ENCODE results near the gene VSTM2B.
A peak's percentile ranks its signal among the peaks of the same experiment; 100 is the strongest.

VSTM2B gene

GRCh38 chr19:29590278-29590677 lies 64.5 kb downstream of the VSTM2B start:
- WGBS, 2 experiments, result 48 to 53% methylated on average over 5 of the region's 5 CpGs
- Histone ChIP-seq H3K4me1 (ENCODE audit: control insufficient read depth, insufficient read depth, low read length) (no peaks in the 10 kb centered on the region), H3K27me3 (ENCODE audit: control insufficient read depth, insufficient read depth, low read length, poor library complexity, severe bottlenecking) (peaks cover 8% of the 10 kb centered on the region), H3K9me3 (ENCODE audit: control insufficient read depth, low read length) (no peaks in the 10 kb centered on the region), H3K36me3 (ENCODE audit: control insufficient read depth, insufficient read depth, low read length) (no peaks in the 10 kb centered on the region), H3K27ac (ENCODE audit: insufficient read depth, low read depth, low read length, poor library complexity, severe bottlenecking) (no peak overlapping the region), H3K4me3 (ENCODE audit: insufficient read depth, low read depth, low read length) (no peak overlapping the region)

GRCh38 chr19:29591670-29592069 lies 65.9 kb downstream of the VSTM2B start:
- no peaks in the 10 kb centered on the region for H3K36me3 ChIP-seq (ENCODE audit: control insufficient read depth, insufficient read depth, low read length)
- H3K9me3 ChIP-seq (ENCODE audit: control insufficient read depth, low read length), result no peaks in the 10 kb centered on the region
- WGBS, 2 experiments, result 85 to 93% methylated on average over 3 of the region's 3 CpGs
- no peak overlapping the region for H3K27ac ChIP-seq (ENCODE audit: insufficient read depth, low read depth, low read length, poor library complexity, severe bottlenecking)
- H3K4me1 ChIP-seq (ENCODE audit: control insufficient read depth, insufficient read depth, low read length), result peaks cover 10% of the 10 kb centered on the region
- no peak overlapping the region for H3K4me3 ChIP-seq (ENCODE audit: insufficient read depth, low read depth, low read length)
- H3K27me3 ChIP-seq (ENCODE audit: control insufficient read depth, insufficient read depth, low read length, poor library complexity, severe bottlenecking), result peaks cover 8% of the 10 kb centered on the region

GRCh38 chr19:29593869-29594268 lies 68.1 kb downstream of the VSTM2B start:
- WGBS, 2 experiments, result 87 to 91% methylated on average over 6 of the region's 6 CpGs
- Histone ChIP-seq H3K27ac (ENCODE audit: insufficient read depth, low read depth, low read length, poor library complexity, severe bottlenecking) (no peak overlapping the region), H3K9me3 (ENCODE audit: control insufficient read depth, low read length) (no peaks in the 10 kb centered on the region), H3K27me3 (ENCODE audit: control insufficient read depth, insufficient read depth, low read length, poor library complexity, severe bottlenecking) (peaks cover 3% of the 10 kb centered on the region), H3K4me3 (ENCODE audit: insufficient read depth, low read depth, low read length) (no peak overlapping the region), H3K36me3 (ENCODE audit: control insufficient read depth, insufficient read depth, low read length) (no peaks in the 10 kb centered on the region), H3K4me1 (ENCODE audit: control insufficient read depth, insufficient read depth, low read length) (peaks cover 12% of the 10 kb centered on the region)

GRCh38 chr19:29596080-29596727 lies 70.4 kb downstream of the VSTM2B start:
- no peaks in the 10 kb centered on the region for H3K36me3 ChIP-seq (ENCODE audit: control insufficient read depth, insufficient read depth, low read length)
- H3K9me3 ChIP-seq (ENCODE audit: control insufficient read depth, low read length), result no peaks in the 10 kb centered on the region
- H3K4me3 ChIP-seq (ENCODE audit: insufficient read depth, low read depth, low read length), result no peak overlapping the region
- H3K4me1 ChIP-seq (ENCODE audit: control insufficient read depth, insufficient read depth, low read length), result peaks cover 12% of the 10 kb centered on the region
- H3K27me3 ChIP-seq (ENCODE audit: control insufficient read depth, insufficient read depth, low read length, poor library complexity, severe bottlenecking), result peaks cover 3% of the 10 kb centered on the region
- H3K27ac ChIP-seq (ENCODE audit: insufficient read depth, low read depth, low read length, poor library complexity, severe bottlenecking), result no peak overlapping the region
- 13 to 19% methylated on average over 10 of the region's 10 CpGs for WGBS, 2 experiments

- no peaks in the 10 kb centered on the region for H3K36me3 ChIP-seq (ENCODE audit: control insufficient read depth, insufficient read depth, low read length)
- 52 to 55% methylated on average over 9 of the region's 9 CpGs for WGBS, 2 experiments
- no peaks in the 10 kb centered on the region for H3K9me3 ChIP-seq (ENCODE audit: control insufficient read depth, low read length)
- peaks cover 12% of the 10 kb centered on the region for H3K4me1 ChIP-seq (ENCODE audit: control insufficient read depth, insufficient read depth, low read length)
- no peak overlapping the region for H3K27ac ChIP-seq (ENCODE audit: insufficient read depth, low read depth, low read length, poor library complexity, severe bottlenecking)
- peaks cover 3% of the 10 kb centered on the region for H3K27me3 ChIP-seq (ENCODE audit: control insufficient read depth, insufficient read depth, low read length, poor library complexity, severe bottlenecking)
- no peak overlapping the region for H3K4me3 ChIP-seq (ENCODE audit: insufficient read depth, low read depth, low read length)
Measured at GRCh38 chr19:29596885-29597525, 71.2 kb downstream of the VSTM2B start.

- Histone ChIP-seq H3K36me3 (ENCODE audit: control insufficient read depth, insufficient read depth, low read length) (no peaks in the 10 kb centered on the region), H3K27me3 (ENCODE audit: control insufficient read depth, insufficient read depth, low read length, poor library complexity, severe bottlenecking) (peaks cover 3% of the 10 kb centered on the region), H3K27ac (ENCODE audit: insufficient read depth, low read depth, low read length, poor library complexity, severe bottlenecking) (no peak overlapping the region), H3K9me3 (ENCODE audit: control insufficient read depth, low read length) (no peaks in the 10 kb centered on the region), H3K4me1 (ENCODE audit: control insufficient read depth, insufficient read depth, low read length) (peaks cover 12% of the 10 kb centered on the region), H3K4me3 (ENCODE audit: insufficient read depth, low read depth, low read length) (no peak overlapping the region)
- WGBS, 2 experiments, result 86 to 88% methylated on average over 7 of the region's 7 CpGs
Measured at GRCh38 chr19:29598036-29598435, 72.2 kb downstream of the VSTM2B start.

DNA sequence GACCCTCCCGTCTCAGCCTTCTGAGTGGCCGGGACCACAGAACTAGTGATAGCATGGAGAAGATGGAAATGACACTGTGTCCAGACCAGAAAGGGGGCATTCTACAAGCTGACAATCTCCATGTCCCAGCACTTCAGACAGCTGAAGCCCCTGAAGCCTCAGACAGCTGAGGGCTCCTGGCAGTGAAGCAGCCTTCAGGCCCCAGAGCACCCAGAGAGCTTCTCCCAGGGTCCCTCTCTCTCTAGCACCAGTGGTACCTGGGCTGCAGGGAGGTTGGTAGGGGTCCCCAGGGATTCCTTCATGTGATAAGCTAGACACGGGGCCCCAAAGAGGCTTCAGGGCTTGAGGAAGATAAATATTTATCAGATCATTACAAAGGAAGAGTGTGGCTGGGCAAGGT lies 72.7 kb downstream of the VSTM2B start:
- no peaks in the 10 kb centered on the region for H3K36me3 ChIP-seq (ENCODE audit: control insufficient read depth, insufficient read depth, low read length)
- peaks cover 12% of the 10 kb centered on the region for H3K4me1 ChIP-seq (ENCODE audit: control insufficient read depth, insufficient read depth, low read length)
- H3K9me3 ChIP-seq (ENCODE audit: control insufficient read depth, low read length), result no peaks in the 10 kb centered on the region
- no peak overlapping the region for H3K4me3 ChIP-seq (ENCODE audit: insufficient read depth, low read depth, low read length)
- H3K27ac ChIP-seq (ENCODE audit: insufficient read depth, low read depth, low read length, poor library complexity, severe bottlenecking), result no peak overlapping the region
- WGBS, 2 experiments, result 89 to 93% methylated on average over 3 of the region's 3 CpGs
- H3K27me3 ChIP-seq (ENCODE audit: control insufficient read depth, insufficient read depth, low read length, poor library complexity, severe bottlenecking), result peaks cover 3% of the 10 kb centered on the region

DNA sequence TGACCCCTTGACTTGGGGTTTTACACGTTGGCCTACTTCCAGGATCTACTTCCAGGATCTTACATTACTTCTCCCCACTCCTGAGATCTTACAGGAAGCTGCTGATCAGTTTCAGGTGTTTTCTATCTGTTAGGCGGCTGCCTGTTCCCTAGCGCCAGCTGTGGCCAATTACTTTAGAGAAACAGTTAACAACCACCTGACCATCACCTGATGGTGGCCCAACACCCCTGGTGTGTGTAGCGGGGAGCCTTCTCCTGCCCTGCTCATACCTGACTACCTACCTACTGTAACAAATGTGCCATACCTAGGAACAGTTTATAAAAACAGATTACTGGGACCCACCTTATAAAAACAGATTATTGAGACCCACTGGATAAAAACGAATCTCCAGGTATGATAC lies 77.5 kb downstream of the VSTM2B start:
- no peaks in the 10 kb centered on the region for H3K36me3 ChIP-seq (ENCODE audit: control insufficient read depth, insufficient read depth, low read length)
- H3K27ac ChIP-seq (ENCODE audit: insufficient read depth, low read depth, low read length, poor library complexity, severe bottlenecking), result no peak overlapping the region
- no peak overlapping the region for H3K4me3 ChIP-seq (ENCODE audit: insufficient read depth, low read depth, low read length)
- H3K4me1 ChIP-seq (ENCODE audit: control insufficient read depth, insufficient read depth, low read length), result peaks cover 11% of the 10 kb centered on the region
- H3K9me3 ChIP-seq (ENCODE audit: control insufficient read depth, low read length), result no peaks in the 10 kb centered on the region
- 80 to 86% methylated on average over 5 of the region's 5 CpGs for WGBS, 2 experiments
- H3K27me3 ChIP-seq (ENCODE audit: control insufficient read depth, insufficient read depth, low read length, poor library complexity, severe bottlenecking), result no peaks in the 10 kb centered on the region

DNA sequence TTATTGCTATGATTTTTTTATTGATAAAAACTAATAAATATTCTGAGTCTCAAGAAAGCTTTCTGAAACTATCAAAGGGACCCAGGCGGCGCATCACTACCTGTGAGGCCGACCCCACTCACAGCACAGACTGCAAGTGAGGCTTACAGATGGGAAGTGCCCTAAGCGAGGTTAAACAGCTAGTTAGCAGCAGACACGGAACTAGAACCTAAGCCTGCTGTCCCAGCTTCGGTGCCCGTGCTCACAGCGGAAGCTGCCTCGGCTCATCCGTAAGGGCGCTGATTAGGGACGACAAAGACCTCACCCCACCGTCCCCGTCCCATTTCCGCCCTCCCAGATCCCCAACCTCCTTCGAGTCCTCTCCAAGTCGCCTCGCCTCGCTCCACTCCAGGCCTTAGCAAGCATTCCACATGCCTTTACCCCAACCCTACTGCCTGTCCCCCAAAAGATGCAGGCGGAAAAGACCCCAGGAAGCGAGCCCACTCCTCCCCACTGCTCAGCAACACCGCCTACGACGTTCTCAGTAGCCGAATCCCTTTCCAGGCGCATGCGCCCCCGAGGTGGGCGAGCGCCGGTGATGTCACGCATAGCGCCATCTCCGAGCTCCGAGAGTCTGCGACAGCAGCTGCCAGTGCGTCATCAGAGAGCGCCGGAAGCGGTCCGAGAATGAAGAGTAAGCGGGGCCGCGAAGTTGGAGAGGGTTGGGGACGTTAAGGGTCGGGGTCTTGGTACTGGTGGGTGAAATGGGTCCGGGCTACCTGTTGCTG lies 80.0 kb downstream of the VSTM2B start, which contains the start of gene POP4:
TSS of gene POP4 (plus strand) at position 631 of the 767 bp plus-strand sequence. CDS start at position 667, 36 bp downstream.
- 0% methylated on average over 46 of the region's 47 CpGs for WGBS, 2 experiments
- H3K27ac ChIP-seq (ENCODE audit: insufficient read depth, low read depth, low read length, poor library complexity, severe bottlenecking), result peak within 1 kb of the TSS; percentile 81

DNA sequence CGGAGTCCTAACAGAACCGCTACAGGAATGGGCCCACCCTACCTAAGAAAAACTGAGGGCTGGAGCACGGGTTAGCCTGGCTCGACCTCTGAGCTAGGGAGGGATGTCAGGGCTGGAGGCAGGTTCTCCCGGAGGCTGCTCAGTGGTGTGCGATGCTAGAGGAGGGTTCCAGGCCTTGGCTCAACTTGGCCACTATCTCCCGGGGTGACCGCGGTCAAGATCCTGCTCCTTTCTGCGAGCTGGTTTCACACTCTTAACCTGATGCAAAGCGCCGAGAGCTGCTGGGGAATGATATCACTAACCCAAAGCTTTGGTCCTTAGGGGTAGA lies 80.6 kb downstream of the VSTM2B start:
- H3K36me3 ChIP-seq (ENCODE audit: control insufficient read depth, insufficient read depth, low read length), result peaks cover 4% of the 10 kb centered on the region
- no peaks in the 10 kb centered on the region for H3K27me3 ChIP-seq (ENCODE audit: control insufficient read depth, insufficient read depth, low read length, poor library complexity, severe bottlenecking)
- peaks cover 11% of the 10 kb centered on the region for H3K4me1 ChIP-seq (ENCODE audit: control insufficient read depth, insufficient read depth, low read length)
- H3K9me3 ChIP-seq (ENCODE audit: control insufficient read depth, low read length), result no peaks in the 10 kb centered on the region
- H3K27ac ChIP-seq (ENCODE audit: insufficient read depth, low read depth, low read length, poor library complexity, severe bottlenecking), result no peak overlapping the region
- peak overlapping the region; percentile 96 for H3K4me3 ChIP-seq (ENCODE audit: insufficient read depth, low read depth, low read length)
- 5 to 6% methylated on average over 12 of the region's 12 CpGs for WGBS, 2 experiments

More for the DNA sequence above, 80.0 kb downstream of the VSTM2B start, which contains the start of gene POP4:
- H3K4me1 ChIP-seq (ENCODE audit: control insufficient read depth, insufficient read depth, low read length), result peaks cover 11% of the 10 kb centered on the region
- H3K4me3 ChIP-seq (ENCODE audit: insufficient read depth, low read depth, low read length), result peak within 1 kb of the TSS; percentile 96
- H3K36me3 ChIP-seq (ENCODE audit: control insufficient read depth, insufficient read depth, low read length), result no peaks in the 10 kb centered on the region
- no peaks in the 10 kb centered on the region for H3K9me3 ChIP-seq (ENCODE audit: control insufficient read depth, low read length)
- H3K27me3 ChIP-seq (ENCODE audit: control insufficient read depth, insufficient read depth, low read length, poor library complexity, severe bottlenecking), result no peaks in the 10 kb centered on the region
